RWPE2 (cell line): Measurements from ENCODE around the gene ALX4.

Source experiments
- ATAC-seq: fragments of 200-7000 bp; cut with Tn5 transposase; 3 replicates; pipeline ENCODE4 v1.9.1; 2021; ENCODE audit warnings: low read depth
- DNase-seq: peaks from one replicate; pipeline ENCODE4 v3.0.0-alpha.2; 2020; ENCODE audit warnings: low spot score
- H3K27ac ChIP-seq: fragments of 450-650 bp; 2 replicates; pipeline ENCODE4 v1.5.1; 2017; ENCODE audit warnings: mild to moderate bottlenecking; ENCODE audit not compliant: poor library complexity, severe bottlenecking
- H3K27me3 ChIP-seq: fragments of 250-450 bp; sonication (Bioruptor Pico); 2 replicates; pipeline ENCODE4 v1.5.1; 2021; ENCODE audit warnings: mild to moderate bottlenecking, moderate library complexity; ENCODE audit not compliant: insufficient read depth, poor library complexity, severe bottlenecking
- H3K36me3 ChIP-seq: fragments of 250-450 bp; sonication (Bioruptor Pico); 2 replicates; pipeline ENCODE4 v1.5.1; 2020; ENCODE audit warnings: low read depth, mild to moderate bottlenecking, moderate library complexity
- H3K4me1 ChIP-seq: fragments of 250-450 bp; sonication (Bioruptor Pico); 2 replicates; pipeline ENCODE4 v1.5.1; 2021; ENCODE audit warnings: mild to moderate bottlenecking, moderate library complexity; ENCODE audit not compliant: insufficient read depth, poor library complexity, severe bottlenecking
- H3K4me3 ChIP-seq: fragments of 250-450 bp; sonication (Bioruptor Pico); 2 replicates; pipeline ENCODE4 v1.5.1; 2021; ENCODE audit warnings: mild to moderate bottlenecking, moderate library complexity; ENCODE audit not compliant: severe bottlenecking
- H3K9me3 ChIP-seq: fragments of 250-450 bp; sonication (Bioruptor Pico); 2 replicates; pipeline ENCODE4 v1.5.1; 2021; ENCODE audit warnings: mild to moderate bottlenecking, moderate library complexity; ENCODE audit not compliant: severe bottlenecking
- CTCF ChIP-seq: fragments of 450-650 bp; IDR thresholded peaks from one replicate; pipeline ENCODE4 v1.5.1; 2017; ENCODE audit warnings: mild to moderate bottlenecking, moderate library complexity; ENCODE audit not compliant: poor library complexity, severe bottlenecking

Gene ALX4

GRCh38 chr11:44275961-44276550, 33.9 kb downstream of the ALX4 start:
- TF ChIP-seq CTCF, result no peak
- H3K27me3 ChIP-seq, result no peaks in the 10 kb centered on the region
- no peaks in the 10 kb centered on the region for H3K36me3 ChIP-seq
- no peak overlapping the region for H3K27ac ChIP-seq
- H3K4me3 ChIP-seq, result no peak overlapping the region
- no peak for ATAC-seq
- no peaks in the 10 kb centered on the region for H3K4me1 ChIP-seq
- no peak for DNase-seq
- H3K9me3 ChIP-seq, result no peaks in the 10 kb centered on the region

- Histone ChIP-seq H3K27ac (no peak overlapping the region), H3K36me3 (no peaks in the 10 kb centered on the region), H3K9me3 (no peaks in the 10 kb centered on the region), H3K4me3 (no peak overlapping the region), H3K4me1 (no peaks in the 10 kb centered on the region), H3K27me3 (no peaks in the 10 kb centered on the region)
- no peak for ATAC-seq
- DNase-seq, result no peak
- TF ChIP-seq CTCF, result no peak
These were observed 34.7 kb downstream of the ALX4 start for GRCh38 chr11:44275241-44275640.

GRCh38 chr11:44274404-44274803, 35.5 kb downstream of the ALX4 start:
- TF ChIP-seq CTCF, result no peak
- Histone ChIP-seq H3K27ac (no peak overlapping the region), H3K9me3 (no peaks in the 10 kb centered on the region), H3K27me3 (no peaks in the 10 kb centered on the region), H3K4me3 (no peak overlapping the region), H3K4me1 (no peaks in the 10 kb centered on the region), H3K36me3 (no peaks in the 10 kb centered on the region)
- ATAC-seq, result no peak
- no peak for DNase-seq

GRCh38 chr11:44271286-44271685, 38.7 kb downstream of the ALX4 start:
- ATAC-seq (no peak), DNase-seq (no peak)
- H3K27ac ChIP-seq, result no peak overlapping the region
- no peaks in the 10 kb centered on the region for H3K36me3 ChIP-seq
- H3K9me3 ChIP-seq, result no peaks in the 10 kb centered on the region
- H3K4me1 ChIP-seq, result no peaks in the 10 kb centered on the region
- no peak overlapping the region for H3K4me3 ChIP-seq
- no peaks in the 10 kb centered on the region for H3K27me3 ChIP-seq
- no peak for TF ChIP-seq CTCF

- Histone ChIP-seq H3K4me1 (no peaks in the 10 kb centered on the region), H3K27ac (no peak overlapping the region), H3K27me3 (no peaks in the 10 kb centered on the region), H3K9me3 (no peaks in the 10 kb centered on the region), H3K4me3 (no peak overlapping the region), H3K36me3 (no peaks in the 10 kb centered on the region)
- no peak for ATAC-seq
- no peak for DNase-seq
- no peak for TF ChIP-seq CTCF
These were observed 39.3 kb downstream of the ALX4 start for GRCh38 chr11:44270403-44271273.
